Heart left ventricle (tissue), 16 donors: ENCODE data around the gene MYO10. TPM values are rescaled to one million over a fixed set of nuclear protein-coding genes. Genes with fewer than 3 reads are reported as not detected.

Experiments
- ATAC-seq, 4 donors: fragments of 200-7000 bp; cut with Tn5 transposase; one replicate each; pipeline ENCODE4 v1.9.1; 2020 to 2022; ENCODE audit warnings: moderate library complexity in 4 of 4, mild to moderate bottlenecking in 3 of 4, moderate number of reproducible peaks in 1 of 4
- DNase-seq, 5 donors: peaks; one replicate each; pipeline ENCODE4 v3.0.0-alpha.2; 2020
- H3K27ac ChIP-seq, 12 donors: fragments of 200-600 bp; sonication (generic) in 4 of 12; one replicate each; pipeline versions ENCODE4 v1.5.0 to v1.8.0; 2016 to 2022; ENCODE audit warnings: mild to moderate bottlenecking in 2 of 12
- H3K27me3 ChIP-seq, 9 donors: fragments of 200-600 bp; sonication (generic) in 2 of 9; one replicate each; pipeline versions ENCODE4 v1.5.1 to v1.8.0; 2016 to 2022; ENCODE audit warnings: mild to moderate bottlenecking in 3 of 9
- H3K36me3 ChIP-seq, 9 donors: fragments of 200-600 bp; sonication (generic) in 2 of 9; one replicate each; pipeline versions ENCODE4 v1.5.0 to v1.8.0; 2018 to 2022; ENCODE audit warnings: mild to moderate bottlenecking in 2 of 9
- H3K4me1 ChIP-seq, 12 donors: fragments of 200-600 bp; sonication (generic) in 4 of 12; one replicate each; pipeline versions ENCODE4 v1.5.0 to v1.8.0; 2016 to 2022; ENCODE audit warnings: mild to moderate bottlenecking in 3 of 12
- H3K4me3 ChIP-seq, 12 donors: fragments of 200-600 bp; sonication (generic) in 4 of 12; one replicate each; pipeline versions ENCODE4 v1.5.0 to v1.8.0; 2017 to 2022; ENCODE audit warnings: mild to moderate bottlenecking in 9 of 12, moderate library complexity in 4 of 12
- H3K9me3 ChIP-seq, 12 donors: fragments of 200-600 bp; sonication (generic) in 4 of 12; one replicate each; pipeline versions ENCODE4 v1.5.0 to v1.8.0; 2016 to 2022; ENCODE audit warnings: mild to moderate bottlenecking in 1 of 12
- CTCF ChIP-seq, 12 donors: fragments of 200-600 bp; sonication (generic) in 4 of 12; IDR thresholded peaks; one replicate each; pipeline versions ENCODE4 v1.5.0 to v1.8.0; 2018 to 2022; ENCODE audit warnings: antibody characterized with exemption in 12 of 12, mild to moderate bottlenecking in 5 of 12
- POLR2A ChIP-seq, 2 donors: fragments of 450-650 bp; IDR thresholded peaks; one replicate each; pipeline ENCODE4 v1.6.1; 2017; ENCODE audit warnings: antibody characterized with exemption in 2 of 2, mild to moderate bottlenecking in 2 of 2, moderate library complexity in 2 of 2
- WGBS, 4 donors: extraction: QIAGEN DNeasy Blood & Tissue Kit in 2 of 4; methylation state at CpG; one replicate each; pipeline versions ENCODE4 v1.1.5 to v1.1.7; 2013 to 2018; 5-methylcytosine and 5-hydroxymethylcytosine counted together
- intact Hi-C, 10 donors: fragments of 100-400 bp; cut with DNase I; formaldehyde crosslinking; loops; one replicate each; pipeline versions ENCODE4 v1.11.1 to v1.14.2; 2022
- polyA plus RNA-seq, 2 donors: library from polyadenylated mRNA; stranded (reverse); fragments of 200-250 nt; gene quantifications; one replicate each; pipeline ENCODE4 v1.2.3, GENCODE V29; 2013
- total RNA-seq, 9 donors: library from RNA; depleted of rRNA in 2 of 9; stranded (reverse); fragments of >200 nt in 2 of 9; fragmentation: NEBNext Ultra II Directional in 3 of 9; extraction: Animal tissue kit (Norgen Biotek cat#: 25700) in 3 of 9; gene quantifications; one replicate each; pipeline versions ENCODE4 v1.1.0 to v1.2.4, GENCODE V29; 2016 to 2023
- donor health status: ischemic (EF 13 %, LVEDD 7.1; RV severe dilation, severe dysfunction).
- donor health status: healthy with polysubstance abuse.
- donor health status: DM: no; HTN: yes; CAD: no.
- donor health status: DM: no; HTN: no; CAD: no.
- donor health status: ischemic (EF 25% LVEDD 6.9; RV normal size, moderate dysfunction).
- donor health status: ischemic (EF 25% LVEDD 5.7; RV mildly dilated, moderate dysfunction).
- donor health status: healthy.
- donor health status: DM: yes; HTN: yes; CAD: no.
- donor health status: ischemic (EF 35%, LVEDD 5.7; RV mildly dilated, moderate dysfunction).
- donor health status: nonischemic (EF 11% LVEDD 7.7; RV severe dilation, severe dysfunction).
- donor health status: DM: yes; HTN: yes; CAD: no.
- donor health status: PGD.
- donor health status: ischemic (EF 29% LVEDD 5.4; RV normal size, mild dysfunction).
- donor health status: nonischemic (EF 23%, LVEDD 6.1; RV moderate dilation, normal function).

The MYO10 gene
- total and polyA plus RNA-seq, 11 donors: 2.0 to 17.3 (median 3.8) TPM

GRCh38 chr5:16809010-16809394 is 127.1 kb downstream of the MYO10 start:
- 85 to 95% (median 94%) methylated on average over 11 of the region's 11 CpGs for WGBS, 4 donors
- intact Hi-C loops: no loop called here

GRCh38 chr5:16808021-16808420 is 128.1 kb downstream of the MYO10 start:
- H3K27me3 ChIP-seq: no peaks in the 10 kb centered on the region
- no peaks in the 10 kb centered on the region for H3K36me3 ChIP-seq
- no peaks in the 10 kb centered on the region for H3K9me3 ChIP-seq
- TF ChIP-seq CTCF (IDR thresholded peaks at IDR 0.05): no peak
- ATAC-seq (no peak), DNase-seq (no peak)
- H3K4me1 ChIP-seq: peaks cover 0 to 17% (median 11%) of the 10 kb centered on the region in 12 donors
- no peak overlapping the region for H3K27ac ChIP-seq
- H3K4me3 ChIP-seq: no peak overlapping the region
- intact Hi-C loops: no loop called here
- 92 to 95% (median 93%) methylated on average over 7 of the region's 7 CpGs for WGBS, 4 donors

More at GRCh38 chr5:16809010-16809394, 127.1 kb downstream of the MYO10 start:
- H3K27ac ChIP-seq: no peak overlapping the region
- peaks cover 0 to 17% (median 11%) of the 10 kb centered on the region in 12 donors for H3K4me1 ChIP-seq
- no peak for TF ChIP-seq CTCF (IDR thresholded peaks at IDR 0.05)
- TF ChIP-seq POLR2A (IDR thresholded peaks at IDR 0.05): no peak
- no peak overlapping the region for H3K4me3 ChIP-seq
- DNase-seq (no peak), ATAC-seq (no peak)
- no peaks in the 10 kb centered on the region for H3K9me3 ChIP-seq
- H3K27me3 ChIP-seq: no peaks in the 10 kb centered on the region
- no peaks in the 10 kb centered on the region for H3K36me3 ChIP-seq

- 62 to 70% (median 64%) methylated on average over 5 of the region's 5 CpGs for WGBS, 4 donors
- Histone ChIP-seq H3K9me3 (no peaks in the 10 kb centered on the region), H3K4me1 (peaks cover 0 to 17% (median 11%) of the 10 kb centered on the region in 12 donors), H3K36me3 (no peaks in the 10 kb centered on the region), H3K27me3 (no peaks in the 10 kb centered on the region), H3K4me3 (no peak overlapping the region), H3K27ac (no peak overlapping the region)
- TF ChIP-seq CTCF (IDR thresholded peaks at IDR 0.05): no peak
- no peak for TF ChIP-seq POLR2A (IDR thresholded peaks at IDR 0.05)
- ATAC-seq (no peak), DNase-seq (no peak)
- intact Hi-C loops: no loop called here
Measured at GRCh38 chr5:16807547-16807864, 128.6 kb downstream of the MYO10 start.

- WGBS, 4 donors: 51 to 66% (median 57%) methylated on average over 12 of the region's 12 CpGs
- peaks cover 0 to 17% (median 11%) of the 10 kb centered on the region in 12 donors for H3K4me1 ChIP-seq
- H3K4me3 ChIP-seq: no peak overlapping the region
- intact Hi-C loops: no loop called here
- no peaks in the 10 kb centered on the region for H3K9me3 ChIP-seq
- ATAC-seq: no peak
- no peak overlapping the region for H3K27ac ChIP-seq
- no peaks in the 10 kb centered on the region for H3K27me3 ChIP-seq
- no peak for TF ChIP-seq CTCF (IDR thresholded peaks at IDR 0.05)
- no peak for TF ChIP-seq POLR2A (IDR thresholded peaks at IDR 0.05)
- H3K36me3 ChIP-seq: no peaks in the 10 kb centered on the region
- no peak for DNase-seq
Measured at GRCh38 chr5:16806711-16807546, 129.2 kb downstream of the MYO10 start.
